Duodenal mucosa (tissue), 2 donors: ENCODE results near the gene SDK1.

Experiments
- H3K27ac ChIP-seq: one replicate; pipeline ENCODE4 v1.7.0; 2013; ENCODE audit warnings: low read depth, low read length
- H3K27me3 ChIP-seq, 2 donors: one replicate each; pipeline ENCODE4 v1.7.0; 2013; ENCODE audit warnings: low read length in 2 of 2, control low read depth in 1 of 2; ENCODE audit not compliant: insufficient read depth in 2 of 2, control insufficient read depth in 1 of 2
- H3K36me3 ChIP-seq, 2 donors: one replicate each; pipeline ENCODE4 v1.7.0; 2013; ENCODE audit warnings: low read length in 2 of 2, control low read depth in 1 of 2; ENCODE audit not compliant: insufficient read depth in 2 of 2, control insufficient read depth in 1 of 2
- H3K4me1 ChIP-seq, 2 donors: one replicate each; pipeline ENCODE4 v1.7.0; 2013; ENCODE audit warnings: low read length in 2 of 2, control low read depth in 1 of 2; ENCODE audit not compliant: insufficient read depth in 2 of 2, control insufficient read depth in 1 of 2
- H3K4me3 ChIP-seq, 2 donors: one replicate each; pipeline ENCODE4 v1.7.0; 2013; ENCODE audit warnings: low read length in 2 of 2, low read depth in 1 of 2
- H3K9ac ChIP-seq, 2 donors: one replicate each; pipeline ENCODE4 v1.7.0; 2013; ENCODE audit warnings: low read length in 2 of 2, low read depth in 1 of 2
- H3K9me3 ChIP-seq, 2 donors: one replicate each; pipeline ENCODE4 v1.7.0; 2013; ENCODE audit warnings: low read length in 2 of 2, control low read depth in 1 of 2; ENCODE audit not compliant: control insufficient read depth in 1 of 2

SDK1 gene

GRCh38 chr7:4079366-4079765 lies 778.3 kb downstream of the SDK1 start:
- Histone ChIP-seq H3K4me1 (no peaks in the 10 kb centered on the region), H3K36me3 (no peaks in the 10 kb centered on the region), H3K27ac (no peak overlapping the region), H3K27me3 (no peaks in the 10 kb centered on the region), H3K9ac (no peak overlapping the region), H3K9me3 (no peaks in the 10 kb centered on the region), H3K4me3 (no peak overlapping the region)

GRCh38 chr7:4079956-4080355 lies 778.9 kb downstream of the SDK1 start:
- Histone ChIP-seq H3K9me3 (no peaks in the 10 kb centered on the region), H3K27ac (no peak overlapping the region), H3K27me3 (no peaks in the 10 kb centered on the region), H3K36me3 (no peaks in the 10 kb centered on the region), H3K9ac (no peak overlapping the region), H3K4me3 (no peak overlapping the region), H3K4me1 (no peaks in the 10 kb centered on the region)

GRCh38 chr7:4080954-4081353 lies 779.9 kb downstream of the SDK1 start:
- H3K36me3 ChIP-seq = no peaks in the 10 kb centered on the region
- no peaks in the 10 kb centered on the region for H3K9me3 ChIP-seq
- H3K4me3 ChIP-seq = no peak overlapping the region
- H3K27me3 ChIP-seq = no peaks in the 10 kb centered on the region
- H3K9ac ChIP-seq = no peak overlapping the region
- H3K27ac ChIP-seq = no peak overlapping the region
- H3K4me1 ChIP-seq = no peaks in the 10 kb centered on the region

- Histone ChIP-seq H3K4me3 (no peak overlapping the region), H3K9me3 (no peaks in the 10 kb centered on the region), H3K27me3 (no peaks in the 10 kb centered on the region), H3K27ac (no peak overlapping the region), H3K4me1 (no peaks in the 10 kb centered on the region), H3K36me3 (no peaks in the 10 kb centered on the region), H3K9ac (no peak overlapping the region)
Observed at GRCh38 chr7:4083513-4083912, 782.5 kb downstream of the SDK1 start.

DNA sequence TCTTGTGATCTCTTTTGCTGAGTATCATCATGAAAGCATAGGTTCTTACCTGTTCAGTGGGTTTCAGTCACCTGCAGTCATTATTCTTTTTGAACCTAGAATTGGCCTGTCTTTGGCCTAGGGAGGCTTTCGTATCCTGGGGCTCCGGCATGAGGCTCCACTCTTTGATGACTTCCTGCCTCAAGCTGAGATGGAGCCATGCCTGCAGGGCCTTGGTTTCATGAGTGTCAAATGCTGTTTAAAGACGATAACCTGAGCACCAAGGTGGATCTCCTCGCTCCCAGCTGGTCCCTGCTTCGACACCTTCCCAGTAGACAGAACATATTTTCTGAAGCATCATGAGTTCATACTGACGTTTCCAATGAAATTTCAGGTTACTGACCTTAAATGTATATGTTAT lies 783.2 kb downstream of the SDK1 start:
- Histone ChIP-seq H3K36me3 (no peaks in the 10 kb centered on the region), H3K27ac (no peak overlapping the region), H3K9ac (no peak overlapping the region), H3K9me3 (no peaks in the 10 kb centered on the region), H3K4me3 (no peak overlapping the region), H3K27me3 (no peaks in the 10 kb centered on the region), H3K4me1 (no peaks in the 10 kb centered on the region)

DNA sequence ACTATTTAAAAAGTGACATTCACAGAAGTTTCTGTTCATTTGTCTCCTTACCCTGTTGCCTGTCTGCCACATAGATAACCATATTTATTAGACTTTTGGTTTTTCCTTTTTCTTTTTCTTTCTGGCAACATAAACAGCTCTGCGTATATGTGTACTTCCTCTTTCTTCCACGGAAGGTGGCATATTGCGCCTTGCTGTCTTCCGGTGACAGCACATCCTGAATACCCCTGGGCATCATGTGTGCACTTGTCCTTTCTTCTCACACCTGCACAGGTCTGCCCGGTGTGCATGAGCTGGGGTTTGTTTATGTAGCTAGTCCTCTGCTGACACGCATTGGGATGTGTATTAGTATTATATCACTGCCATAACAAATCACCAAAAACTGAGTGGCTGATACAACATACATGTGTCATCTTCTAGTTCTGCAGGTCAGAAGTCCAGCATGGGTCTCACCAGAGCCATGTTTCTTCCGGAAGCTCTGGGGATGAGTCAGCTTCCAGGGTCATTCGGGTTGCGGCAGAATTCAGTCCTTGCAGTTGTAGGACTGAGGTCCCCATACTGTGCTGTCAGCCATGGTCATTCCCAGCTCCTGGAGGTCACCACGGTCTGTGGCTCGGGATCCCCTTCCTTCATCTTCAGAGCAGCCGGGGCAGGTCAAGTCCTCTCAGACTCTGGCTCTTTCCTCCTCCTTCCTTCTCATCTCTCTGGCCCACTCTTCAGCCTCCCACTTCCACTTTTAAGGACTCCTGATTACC lies 785.1 kb downstream of the SDK1 start:
- Histone ChIP-seq H3K9ac (no peak overlapping the region), H3K36me3 (no peaks in the 10 kb centered on the region), H3K4me3 (no peak overlapping the region), H3K27me3 (no peaks in the 10 kb centered on the region), H3K4me1 (no peaks in the 10 kb centered on the region), H3K9me3 (peaks cover 0 to 6% of the 10 kb centered on the region in 2 donors), H3K27ac (no peak overlapping the region)

GRCh38 chr7:4086723-4087122 lies 785.7 kb downstream of the SDK1 start:
- Histone ChIP-seq H3K9ac (no peak overlapping the region), H3K4me3 (no peak overlapping the region), H3K4me1 (no peaks in the 10 kb centered on the region), H3K36me3 (no peaks in the 10 kb centered on the region), H3K27me3 (no peaks in the 10 kb centered on the region), H3K27ac (no peak overlapping the region), H3K9me3 (peaks cover 0 to 6% of the 10 kb centered on the region in 2 donors)

- Histone ChIP-seq H3K36me3 (no peaks in the 10 kb centered on the region), H3K9me3 (peaks cover 0 to 6% of the 10 kb centered on the region in 2 donors), H3K27me3 (no peaks in the 10 kb centered on the region), H3K4me1 (no peaks in the 10 kb centered on the region), H3K4me3 (no peak overlapping the region), H3K9ac (no peak overlapping the region), H3K27ac (no peak overlapping the region)
Observed at GRCh38 chr7:4091767-4092166, 790.7 kb downstream of the SDK1 start.

DNA sequence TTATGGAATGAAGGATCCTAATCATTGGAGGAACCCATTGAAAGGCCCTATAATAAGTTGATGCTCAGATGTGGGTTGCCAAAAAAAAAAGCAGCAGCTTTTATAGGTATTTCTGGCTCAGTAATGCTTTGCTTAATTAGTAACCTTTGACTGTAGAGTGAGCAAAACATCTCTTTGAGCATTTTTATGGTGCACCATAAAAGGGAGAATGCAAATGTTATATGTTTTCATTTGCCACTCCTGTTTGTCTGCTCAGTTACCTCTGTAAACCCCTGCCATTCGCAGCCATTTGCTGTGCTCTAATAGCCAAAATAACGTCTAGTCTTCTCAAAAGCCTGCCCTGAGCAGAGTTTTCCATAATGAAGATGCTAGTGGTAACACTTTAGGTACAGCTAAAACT lies 792.0 kb downstream of the SDK1 start:
- H3K4me1 ChIP-seq = no peaks in the 10 kb centered on the region
- no peaks in the 10 kb centered on the region for H3K27me3 ChIP-seq
- peaks cover 0 to 6% of the 10 kb centered on the region in 2 donors for H3K9me3 ChIP-seq
- H3K27ac ChIP-seq = no peak overlapping the region
- H3K36me3 ChIP-seq = no peaks in the 10 kb centered on the region
- no peak overlapping the region for H3K9ac ChIP-seq
- H3K4me3 ChIP-seq = no peak overlapping the region

DNA sequence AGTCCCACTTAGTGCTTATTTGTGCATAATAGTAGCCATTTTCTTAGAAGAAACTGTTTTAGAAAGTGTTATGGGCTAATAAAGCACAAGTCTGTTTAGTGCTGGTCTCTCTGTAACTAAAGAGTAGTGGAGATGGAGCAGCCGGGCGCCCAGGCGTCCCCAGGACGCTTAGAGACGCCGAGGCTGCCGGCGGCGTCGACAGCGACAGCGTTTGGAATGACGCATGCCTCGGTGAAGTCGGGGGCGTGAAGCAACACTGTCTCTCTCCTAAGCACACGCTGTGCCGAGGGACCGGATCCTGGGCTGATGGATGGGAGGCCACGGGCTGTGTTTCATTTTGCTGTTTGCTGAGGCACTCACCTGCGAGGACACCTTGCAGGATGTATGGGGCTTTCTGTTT lies 792.4 kb downstream of the SDK1 start:
- Histone ChIP-seq H3K9ac (no peak overlapping the region), H3K36me3 (no peaks in the 10 kb centered on the region), H3K27me3 (no peaks in the 10 kb centered on the region), H3K9me3 (peaks cover 0 to 6% of the 10 kb centered on the region in 2 donors), H3K4me3 (no peak overlapping the region), H3K4me1 (no peaks in the 10 kb centered on the region), H3K27ac (no peak overlapping the region)
